T-helper 2 cell treated with Interferon-gamma antibody and Interleukin-4, amounts not matched to agents 5 μg/mL and 100 μg/mL, for 36 hours (primary cell): ENCODE results near the gene ECHS1.
"Not testable (repeated sequence)": the region's sequence is repeated elsewhere in the genome, so short reads cannot be mapped to it uniquely, and the experiment has no call there.

Experiments
- DNase-seq: peaks from one replicate; pipeline ENCODE4 v3.0.0; 2021; ENCODE audit warnings: low spot score
- H3K27ac Mint-ChIP-seq: one replicate; pipeline ENCODE4 v1.8.0; 2021; ENCODE audit warnings: mild to moderate bottlenecking, mixed read lengths
- H3K27me3 Mint-ChIP-seq: one replicate; pipeline ENCODE4 v1.8.0; 2021; ENCODE audit warnings: low read depth, mixed read lengths
- H3K36me3 Mint-ChIP-seq: one replicate; pipeline ENCODE4 v1.8.0; 2021; ENCODE audit warnings: low read depth, mixed read lengths
- H3K4me1 Mint-ChIP-seq: one replicate; pipeline ENCODE4 v1.8.0; 2021; ENCODE audit warnings: low read depth, mixed read lengths
- H3K4me3 Mint-ChIP-seq: one replicate; pipeline ENCODE4 v1.8.0; 2022; ENCODE audit warnings: mild to moderate bottlenecking, moderate library complexity, mixed read lengths
- H3K9me3 Mint-ChIP-seq: one replicate; pipeline ENCODE4 v1.8.0; 2021; ENCODE audit warnings: mixed read lengths

Gene ECHS1

GRCh38 chr10:133328358-133329343 is 44.5 kb downstream of the ECHS1 start:
- Mint-ChIP-seq H3K27me3 (peaks cover 69% of the 10 kb centered on the region), H3K27ac (no peak overlapping the region), H3K9me3 (no peaks in the 10 kb centered on the region), H3K4me3 (no peak overlapping the region), H3K36me3 (no peaks in the 10 kb centered on the region), H3K4me1 (no peaks in the 10 kb centered on the region)
- DNase-seq = no peak

- Mint-ChIP-seq H3K4me1 (no peaks in the 10 kb centered on the region), H3K27me3 (peaks cover 65% of the 10 kb centered on the region), H3K9me3 (no peaks in the 10 kb centered on the region), H3K27ac (no peak overlapping the region), H3K36me3 (no peaks in the 10 kb centered on the region), H3K4me3 (no peak overlapping the region)
- DNase-seq = no peak
Measured at GRCh38 chr10:133327651-133328357, 45.4 kb downstream of the ECHS1 start.

GRCh38 chr10:133326745-133327650 is 46.2 kb downstream of the ECHS1 start:
- no peak for DNase-seq
- Mint-ChIP-seq H3K27ac (no peak overlapping the region), H3K36me3 (no peaks in the 10 kb centered on the region), H3K4me1 (no peaks in the 10 kb centered on the region), H3K4me3 (no peak overlapping the region), H3K27me3 (peaks cover 57% of the 10 kb centered on the region), H3K9me3 (no peaks in the 10 kb centered on the region)

- Mint-ChIP-seq H3K27me3 (peaks cover 49% of the 10 kb centered on the region), H3K4me3 (no peak overlapping the region), H3K4me1 (no peaks in the 10 kb centered on the region), H3K9me3 (no peaks in the 10 kb centered on the region), H3K36me3 (no peaks in the 10 kb centered on the region), H3K27ac (no peak overlapping the region)
- DNase-seq = no peak
Measured at GRCh38 chr10:133326223-133326551, 47.0 kb downstream of the ECHS1 start.

GRCh38 chr10:133325440-133326222 is 47.5 kb downstream of the ECHS1 start:
- no peaks in the 10 kb centered on the region for H3K4me1 Mint-ChIP-seq
- H3K27me3 Mint-ChIP-seq = peaks cover 44% of the 10 kb centered on the region
- peak overlapping the region; percentile 63 for H3K4me3 Mint-ChIP-seq
- H3K36me3 Mint-ChIP-seq = no peaks in the 10 kb centered on the region
- no peaks in the 10 kb centered on the region for H3K9me3 Mint-ChIP-seq
- no peak overlapping the region for H3K27ac Mint-ChIP-seq
- no peak for DNase-seq

GRCh38 chr10:133324857-133325260 is 48.3 kb downstream of the ECHS1 start:
- no peak overlapping the region for H3K27ac Mint-ChIP-seq
- no peak overlapping the region for H3K4me3 Mint-ChIP-seq
- H3K27me3 Mint-ChIP-seq = peaks cover 42% of the 10 kb centered on the region
- H3K36me3 Mint-ChIP-seq = no peaks in the 10 kb centered on the region
- DNase-seq = no peak
- H3K9me3 Mint-ChIP-seq = peaks cover 4% of the 10 kb centered on the region
- H3K4me1 Mint-ChIP-seq = no peaks in the 10 kb centered on the region

GRCh38 chr10:133324198-133324792 is 48.9 kb downstream of the ECHS1 start:
- no peak overlapping the region for H3K27ac Mint-ChIP-seq
- H3K4me3 Mint-ChIP-seq = no peak overlapping the region
- DNase-seq = peak; percentile 49
- peaks cover 4% of the 10 kb centered on the region for H3K9me3 Mint-ChIP-seq
- H3K27me3 Mint-ChIP-seq = peaks cover 38% of the 10 kb centered on the region
- peaks cover 1% of the 10 kb centered on the region for H3K4me1 Mint-ChIP-seq
- H3K36me3 Mint-ChIP-seq = no peaks in the 10 kb centered on the region

- DNase-seq, H3K9me3 Mint-ChIP-seq, H3K36me3 Mint-ChIP-seq, H3K27ac Mint-ChIP-seq, H3K4me3 Mint-ChIP-seq, H3K4me1 Mint-ChIP-seq: not testable (repeated sequence)
- H3K27me3 Mint-ChIP-seq = peaks cover 24% of the 10 kb centered on the region
Measured at GRCh38 chr10:133322064-133322709, 51.0 kb downstream of the ECHS1 start.

- not testable (repeated sequence) for H3K9me3 Mint-ChIP-seq, H3K4me3 Mint-ChIP-seq
Measured at GRCh38 chr10:133320852-133321422, 52.2 kb downstream of the ECHS1 start.

GRCh38 chr10:133318494-133319127 is 54.5 kb downstream of the ECHS1 start:
- peaks cover 4% of the 10 kb centered on the region for H3K9me3 Mint-ChIP-seq
- peak overlapping the region; percentile 71 for H3K4me3 Mint-ChIP-seq
- peak; percentile 70 for DNase-seq
- H3K4me1 Mint-ChIP-seq = peaks cover 10% of the 10 kb centered on the region
- no peak overlapping the region for H3K27ac Mint-ChIP-seq
- H3K36me3 Mint-ChIP-seq = no peaks in the 10 kb centered on the region
- H3K27me3 Mint-ChIP-seq = peaks cover 9% of the 10 kb centered on the region

More at GRCh38 chr10:133320852-133321422, 52.2 kb downstream of the ECHS1 start:
- not testable (repeated sequence) for H3K27ac Mint-ChIP-seq, DNase-seq, H3K36me3 Mint-ChIP-seq, H3K4me1 Mint-ChIP-seq
- H3K27me3 Mint-ChIP-seq = peaks cover 13% of the 10 kb centered on the region

GRCh38 chr10:133316732-133317131 is 56.4 kb downstream of the ECHS1 start:
- no peak for DNase-seq
- Mint-ChIP-seq H3K9me3 (peaks cover 4% of the 10 kb centered on the region), H3K27ac (no peak overlapping the region), H3K4me3 (peak overlapping the region; percentile 18), H3K27me3 (peaks cover 7% of the 10 kb centered on the region), H3K36me3 (peaks cover 4% of the 10 kb centered on the region), H3K4me1 (peaks cover 10% of the 10 kb centered on the region)

GRCh38 chr10:133316266-133316665 is 56.9 kb downstream of the ECHS1 start:
- Mint-ChIP-seq H3K9me3 (peaks cover 4% of the 10 kb centered on the region), H3K4me3 (no peak overlapping the region), H3K27me3 (peaks cover 7% of the 10 kb centered on the region), H3K27ac (no peak overlapping the region), H3K36me3 (peaks cover 8% of the 10 kb centered on the region), H3K4me1 (peaks cover 10% of the 10 kb centered on the region)
- DNase-seq = no peak
